Fibroblast of the conjunctiva (primary cell): ENCODE results near the gene TRAP1.
A peak's percentile ranks its signal among the peaks of the same experiment; 100 is the strongest.
"Not testable (repeated sequence)": the region's sequence is repeated elsewhere in the genome, so short reads cannot be mapped to it uniquely, and the experiment has no call there.

Experiments
- DNase-seq: peaks from one replicate; pipeline ENCODE4 v3.0.0-alpha.2; 2010; ENCODE audit warnings: low read depth

TRAP1 gene

GRCh38 chr16:3673676-3674377, 43.5 kb downstream of the TRAP1 start:
- no peak for DNase-seq

GRCh38 chr16:3673201-3673600, 44.1 kb downstream of the TRAP1 start:
- DNase-seq: no peak

DNA sequence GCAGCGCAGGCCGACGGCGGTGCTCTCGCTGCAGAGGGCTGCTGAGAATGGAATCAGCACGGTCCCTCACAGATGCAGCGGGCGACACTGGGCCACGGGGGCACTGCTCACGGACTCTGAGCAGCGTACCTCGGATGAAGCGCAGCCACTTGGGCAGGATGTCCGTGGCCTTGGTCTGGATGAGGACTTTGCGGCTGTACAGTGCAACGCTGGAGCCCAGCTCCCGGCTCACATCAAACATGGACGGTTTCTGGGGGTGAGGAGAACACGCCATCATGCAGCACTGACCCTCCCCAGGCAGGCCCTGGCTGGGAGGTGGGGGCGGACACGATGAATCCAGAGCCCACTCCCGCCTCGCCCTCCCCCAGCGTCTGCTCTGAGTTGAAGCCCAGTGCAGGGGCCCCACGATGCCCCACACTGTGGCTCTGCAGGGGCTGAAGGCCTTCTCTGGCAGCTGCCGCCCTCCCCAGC, 44.7 kb downstream of the TRAP1 start:
- no peak for DNase-seq

GRCh38 chr16:3671424-3671823, 45.9 kb downstream of the TRAP1 start:
- DNase-seq: no peak

DNA sequence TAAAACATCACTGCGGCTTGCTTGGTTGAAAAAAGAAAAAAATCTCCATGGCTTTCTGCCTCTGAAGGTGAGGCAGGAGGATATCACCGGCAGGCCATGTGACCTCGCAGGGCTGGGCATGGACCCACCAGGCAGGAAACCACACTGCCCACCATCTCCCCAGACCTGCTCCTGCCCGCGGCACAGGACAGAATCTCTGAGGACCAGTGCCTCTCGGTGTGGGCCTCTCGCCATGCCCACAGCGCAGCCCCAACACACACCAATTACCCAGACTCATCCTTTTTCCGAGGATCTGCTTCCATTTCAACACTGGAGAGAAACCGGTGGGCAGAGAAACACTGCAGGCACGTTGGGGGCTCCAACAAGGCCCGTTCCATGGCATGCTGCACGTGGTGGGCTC, 46.6 kb downstream of the TRAP1 start:
- DNase-seq: no peak

DNA sequence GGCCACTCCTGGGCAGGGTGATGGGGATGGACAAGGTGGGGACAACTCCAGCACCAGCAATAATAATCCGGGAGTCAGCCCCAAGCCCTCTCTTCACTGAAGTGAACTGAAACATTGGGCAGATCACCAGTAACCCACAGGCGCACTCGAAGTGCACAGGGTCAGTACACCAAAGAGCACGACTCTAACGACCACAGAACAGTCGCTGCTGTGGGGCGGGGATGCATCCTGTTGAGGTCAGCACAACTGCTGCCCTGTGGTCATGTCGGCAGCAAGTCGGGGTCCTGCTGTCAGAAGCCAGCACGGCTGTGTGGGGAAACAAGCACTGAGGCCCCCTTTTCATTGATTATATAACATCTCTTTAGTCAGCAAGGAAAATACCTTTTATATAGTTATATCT, 48.2 kb downstream of the TRAP1 start:
- DNase-seq: no peak

DNA sequence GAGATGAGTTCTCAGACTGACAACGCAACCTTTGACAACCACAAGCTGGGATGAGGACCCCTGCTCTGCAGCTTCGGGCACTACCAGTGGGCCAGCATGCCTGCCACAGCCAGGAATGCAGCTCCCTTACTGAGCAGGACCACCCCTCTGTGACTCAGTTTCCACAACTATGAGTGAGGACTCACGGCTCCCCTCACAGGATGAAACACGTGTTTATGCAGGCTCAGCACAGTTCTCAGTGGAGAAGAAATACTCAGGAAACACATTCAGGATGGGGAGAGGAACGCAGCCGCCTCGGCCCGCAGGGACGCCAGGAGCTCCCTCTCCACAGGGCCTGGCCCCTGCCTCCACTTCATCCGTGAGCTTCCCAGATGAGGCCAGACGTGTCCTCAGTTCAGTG, 48.7 kb downstream of the TRAP1 start:
- no peak for DNase-seq

- DNase-seq: no peak
Measured at GRCh38 chr16:3665508-3665907, 51.8 kb downstream of the TRAP1 start.

DNA sequence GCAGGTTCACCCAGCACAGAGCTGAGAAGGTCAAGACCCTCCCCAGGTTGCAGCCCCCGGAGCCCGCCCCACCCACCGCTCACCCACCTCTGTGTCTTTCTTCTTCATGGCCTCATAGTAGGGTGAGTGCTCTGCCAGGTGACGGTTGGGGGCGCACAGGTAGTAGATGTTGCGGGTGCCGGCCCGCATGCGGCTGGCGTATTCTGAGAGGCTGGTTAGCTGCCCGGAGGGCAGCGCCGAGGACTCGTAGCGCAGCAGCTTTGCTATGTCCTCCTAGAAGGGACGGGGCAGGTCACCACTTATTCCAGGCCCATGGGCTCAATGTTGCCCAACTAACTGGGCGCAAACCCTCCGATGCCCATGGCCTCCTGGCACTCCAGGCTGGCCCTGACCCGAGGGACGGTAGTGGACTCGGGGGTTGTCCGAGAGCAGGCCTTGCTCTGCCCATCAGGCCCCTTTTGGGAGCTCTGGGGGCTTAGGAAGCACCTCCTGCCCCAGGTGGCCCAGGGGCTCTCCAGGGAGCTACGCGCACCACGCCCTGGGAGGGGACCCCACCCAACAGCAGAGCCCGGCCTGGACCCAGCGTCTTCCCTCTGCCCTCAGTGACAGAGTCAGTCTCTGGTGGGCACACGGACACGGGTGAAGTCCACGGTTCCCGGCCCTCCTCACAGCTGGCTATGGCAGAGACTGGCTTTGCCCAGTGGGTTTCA, 53.0 kb downstream of the TRAP1 start:
- no peak for DNase-seq

DNA sequence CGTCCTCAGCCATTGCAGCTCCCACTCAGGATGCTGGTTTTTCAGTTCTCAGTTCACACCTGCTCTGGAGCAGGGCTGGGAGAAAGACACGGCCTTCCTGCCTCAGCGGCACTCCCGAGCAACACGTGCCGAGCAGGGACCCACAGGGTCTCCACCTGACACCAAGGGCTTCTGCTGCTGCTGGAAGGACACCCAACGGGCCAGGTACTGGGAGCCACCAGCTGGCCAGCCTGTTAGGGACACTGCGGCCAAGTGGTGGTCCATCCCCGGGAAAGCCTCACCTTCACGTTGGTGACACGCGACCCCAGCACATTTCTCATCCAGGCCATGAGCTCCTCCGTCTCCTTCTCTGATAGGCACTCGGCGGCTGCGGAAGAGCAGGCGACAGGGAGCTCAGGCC, 54.7 kb downstream of the TRAP1 start:
- no peak for DNase-seq

GRCh38 chr16:3661922-3662321, 55.4 kb downstream of the TRAP1 start:
- no peak for DNase-seq

DNA sequence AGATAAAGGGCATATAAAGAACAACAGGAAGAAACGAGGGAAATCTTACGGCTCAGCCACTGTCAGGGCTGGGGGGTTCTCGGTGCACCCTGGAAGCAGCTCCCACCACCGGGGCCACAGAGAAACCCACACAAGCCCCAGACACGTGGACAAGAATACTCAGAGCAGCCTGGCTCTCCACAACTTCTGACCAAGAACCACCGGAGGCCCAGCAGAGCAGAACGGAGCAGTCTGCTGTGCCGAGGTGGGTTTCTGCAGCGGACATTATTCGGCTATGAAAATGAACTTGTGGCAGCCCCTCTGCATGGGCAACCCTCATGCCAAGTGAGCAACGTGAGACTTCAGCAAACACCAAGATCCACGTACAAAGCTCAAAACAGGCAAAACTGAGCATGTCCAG, 56.0 kb downstream of the TRAP1 start:
- no peak for DNase-seq

DNA sequence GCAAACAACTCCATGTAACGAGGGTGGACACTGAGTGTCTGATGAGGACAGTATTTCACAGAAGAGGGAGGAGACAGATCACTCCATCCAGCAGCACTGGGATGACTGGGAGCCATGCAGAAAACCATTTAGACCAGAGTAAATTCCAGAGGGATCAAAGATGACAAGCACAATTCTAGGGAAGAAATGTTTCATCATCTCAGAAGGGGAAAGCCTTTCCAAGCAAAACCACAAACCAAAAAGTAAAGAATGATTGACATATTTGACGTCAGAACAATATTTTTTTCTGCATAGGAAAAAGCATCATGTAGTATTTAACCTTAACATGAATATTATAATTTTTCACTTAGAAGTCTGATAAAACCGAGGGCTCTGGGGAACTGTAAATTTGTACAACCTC, 58.1 kb downstream of the TRAP1 start:
- no peak for DNase-seq

DNA sequence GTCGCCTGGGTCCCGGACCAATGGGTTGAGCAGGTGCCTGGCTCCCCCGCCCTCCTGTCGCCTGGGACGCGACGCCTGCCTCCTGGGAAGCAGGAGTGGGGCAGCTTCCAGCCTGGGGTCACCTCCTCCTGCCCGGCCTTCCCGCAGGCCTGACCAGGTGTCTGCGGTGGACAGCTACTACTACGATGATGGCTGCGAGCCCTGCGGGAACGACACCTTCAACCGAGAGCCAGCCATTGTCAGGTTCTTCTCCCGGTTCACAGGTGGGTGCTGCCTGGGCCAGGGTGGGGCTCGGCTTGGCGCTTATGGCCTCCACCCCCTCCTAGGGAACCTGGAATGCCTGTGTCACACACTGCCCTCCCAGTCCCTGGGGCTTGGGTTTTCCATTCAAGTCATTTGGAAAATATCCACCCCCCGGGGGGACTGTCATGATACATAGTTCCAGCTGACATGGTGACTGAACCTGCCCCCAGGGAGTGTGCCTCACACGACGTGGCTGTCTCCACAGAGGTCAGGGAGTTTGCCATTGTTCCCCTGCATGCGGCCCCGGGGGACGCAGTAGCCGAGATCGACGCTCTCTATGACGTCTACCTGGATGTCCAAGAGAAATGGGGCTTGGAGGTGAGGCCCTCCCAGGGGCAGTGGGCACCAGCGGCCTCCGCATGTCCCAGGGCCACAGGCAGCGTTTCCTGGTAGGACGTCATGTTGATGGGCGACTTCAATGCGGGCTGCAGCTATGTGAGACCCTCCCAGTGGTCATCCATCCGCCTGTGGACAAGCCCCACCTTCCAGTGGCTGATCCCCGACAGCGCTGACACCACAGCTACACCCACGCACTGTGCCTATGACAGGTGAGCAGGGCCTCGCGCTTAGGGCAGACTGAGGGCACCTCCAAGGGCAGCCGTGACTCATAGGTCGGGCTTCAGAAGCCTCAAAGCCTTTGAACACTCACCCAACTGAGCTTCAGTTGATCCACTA, 60.5 kb downstream of the TRAP1 start:
- DNase-seq: no peak

GRCh38 chr16:3656160-3656490, 61.2 kb downstream of the TRAP1 start:
- DNase-seq: not testable (repeated sequence)

DNA sequence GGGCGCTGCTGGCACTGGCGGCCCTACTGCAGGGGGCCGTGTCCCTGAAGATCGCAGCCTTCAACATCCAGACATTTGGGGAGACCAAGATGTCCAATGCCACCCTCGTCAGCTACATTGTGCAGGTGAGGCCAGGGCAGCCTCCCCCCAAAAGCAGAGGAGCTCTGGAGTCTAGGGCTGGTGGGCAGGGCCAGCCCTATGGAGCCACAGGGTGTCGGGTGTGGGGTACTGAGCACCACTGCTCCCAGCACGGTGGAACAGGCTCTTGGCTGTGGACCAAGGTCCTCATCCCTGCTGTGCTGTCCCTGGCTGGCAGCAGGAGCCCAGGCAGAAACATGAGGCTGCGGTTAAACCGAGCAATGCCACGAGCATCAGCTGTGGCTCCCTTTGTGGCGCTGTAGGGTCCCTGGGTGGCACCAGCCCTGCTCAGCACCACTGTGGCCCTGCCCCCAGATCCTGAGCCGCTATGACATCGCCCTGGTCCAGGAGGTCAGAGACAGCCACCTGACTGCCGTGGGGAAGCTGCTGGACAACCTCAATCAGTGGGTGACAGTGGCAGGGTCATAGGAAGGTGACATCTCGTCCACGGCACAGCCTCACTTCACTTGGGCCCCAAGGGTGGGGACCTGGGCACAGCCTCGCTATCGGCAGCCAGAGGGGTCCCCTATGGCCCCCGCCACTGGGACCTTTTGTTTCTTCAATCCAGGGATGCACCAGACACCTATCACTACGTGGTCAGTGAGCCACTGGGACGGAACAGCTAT, 61.7 kb downstream of the TRAP1 start:
- no peak for DNase-seq

DNA sequence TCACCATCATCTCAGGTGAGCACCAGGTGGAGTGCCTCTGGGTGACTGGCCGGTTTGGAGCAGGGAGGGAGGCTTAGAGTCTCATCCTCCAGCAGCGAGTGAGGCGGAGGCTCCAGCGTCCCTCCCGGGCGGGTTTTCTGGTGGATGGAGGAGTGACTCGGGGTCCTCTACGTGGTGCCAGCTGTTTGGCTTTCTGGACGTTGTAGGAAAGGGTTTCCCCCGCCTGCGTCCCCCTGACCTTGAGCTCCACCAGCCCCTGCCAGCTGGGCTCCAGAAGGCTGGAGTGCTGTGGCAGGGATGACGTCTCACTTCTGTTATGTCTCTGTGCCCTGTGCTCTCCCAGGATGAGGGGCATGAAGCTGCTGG, 62.3 kb downstream of the TRAP1 start:
- DNase-seq: no peak

DNA sequence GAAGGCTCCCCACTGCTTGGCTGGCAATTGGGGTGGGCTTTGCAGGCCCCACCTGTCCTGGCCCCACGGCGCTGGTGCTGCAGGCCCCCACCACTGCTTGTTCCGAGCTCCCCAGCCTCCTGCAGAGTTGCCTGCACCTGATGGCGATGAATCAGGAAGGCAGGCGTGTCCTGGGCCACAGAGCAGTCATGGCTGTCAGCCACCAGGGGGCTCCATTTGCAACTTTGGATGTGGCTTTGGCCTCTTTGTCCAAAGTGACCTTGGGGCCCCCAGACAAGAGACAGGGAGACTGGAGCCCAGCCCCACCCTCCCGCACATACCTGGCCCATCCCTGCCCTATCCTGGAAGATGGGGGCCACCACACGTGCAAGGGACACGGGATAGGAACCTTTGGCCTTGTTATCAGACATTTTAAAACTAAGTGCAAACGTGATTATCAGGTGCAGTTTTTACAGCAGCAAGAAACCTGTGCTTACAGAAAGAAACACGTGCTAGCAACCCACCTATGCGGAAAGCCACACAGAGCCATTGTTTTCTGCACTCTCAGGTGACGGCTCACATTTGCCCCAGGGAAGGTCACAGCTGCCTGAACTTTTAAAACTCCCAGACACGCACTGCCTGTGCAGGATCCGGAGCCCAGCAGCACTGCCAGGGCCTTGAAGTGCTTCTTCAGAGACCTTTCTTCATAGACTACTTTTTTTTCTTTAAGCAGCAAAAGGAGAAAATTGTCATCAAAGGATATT, 62.9 kb downstream of the TRAP1 start, which contains the start of gene DNASE1:
Gene DNASE1 (plus strand): TSS at position 443 of the 743 bp plus-strand sequence. CDS start 683 bp downstream, outside the sequence.
- peak; percentile 28 for DNase-seq

- DNase-seq: no peak
Measured at GRCh38 chr16:3652373-3653195, 64.7 kb downstream of the TRAP1 start.
